ENCODE measurements around the gene PPDPF.
A peak's percentile ranks its signal among the peaks of the same experiment; 100 is the strongest.
"Not testable (repeated sequence)": the region's sequence is repeated elsewhere in the genome, so short reads cannot be mapped to it uniquely, and the experiment has no call there.

Gene PPDPF

GRCh38 chr20:63500902-63501817 is 19.4 kb upstream of the PPDPF start:
- no peak for DNase-seq

- no peak for DNase-seq
Observed at GRCh38 chr20:63501818-63502670, 18.5 kb upstream of the PPDPF start.

GRCh38 chr20:63502671-63503172 is 17.8 kb upstream of the PPDPF start:
- DNase-seq = no peak

- no peak for DNase-seq
Observed at GRCh38 chr20:63503524-63503923, 17.0 kb upstream of the PPDPF start.

- no peak for DNase-seq
Observed at GRCh38 chr20:63504642-63505041, 15.9 kb upstream of the PPDPF start.

GRCh38 chr20:63505281-63505680 is 15.3 kb upstream of the PPDPF start:
- no peak for DNase-seq

- DNase-seq = no peak
Observed at GRCh38 chr20:63505723-63506122, 14.8 kb upstream of the PPDPF start.

- DNase-seq = no peak
Observed at GRCh38 chr20:63507083-63507743, 13.4 kb upstream of the PPDPF start.

- DNase-seq = no peak
Observed at GRCh38 chr20:63508072-63508768, 12.3 kb upstream of the PPDPF start.

GRCh38 chr20:63509088-63509564 is 11.4 kb upstream of the PPDPF start:
- no peak for DNase-seq

- DNase-seq = no peak
Observed at GRCh38 chr20:63513207-63513606, 7.4 kb upstream of the PPDPF start.

- DNase-seq = not testable (repeated sequence)
Observed at GRCh38 chr20:63514520-63514919, 6.0 kb upstream of the PPDPF start.

- no peak for DNase-seq
Observed at GRCh38 chr20:63517376-63518309, 2.9 kb upstream of the PPDPF start.

GRCh38 chr20:63518351-63518861 is 2.2 kb upstream of the PPDPF start:
- DNase-seq = no peak

- no peak for DNase-seq
Observed at GRCh38 chr20:63518946-63519667, 1.5 kb upstream of the PPDPF start.

GRCh38 chr20:63519668-63520503 is 679 bp upstream of the PPDPF start:
- peak; percentile 39 to 67 (median 54) for DNase-seq

- DNase-seq = peak; percentile 43 to 81 (median 55)
Observed at GRCh38 chr20:63520934-63521601, 503 bp downstream of the PPDPF start.

GRCh38 chr20:63521602-63522001 is 1.0 kb downstream of the PPDPF start:
- no peak for DNase-seq

Measured in T-helper 2 cell (primary cell).